Sigmoid colon (tissue), 4 donors: ENCODE measurements around the gene IL7R.

ENCODE experiments used
- CTCF ChIP-seq, 4 experiments: fragments of 450-650 bp in 3 of 4; fragments of 200-600 bp in 1 of 4; IDR thresholded peaks; one replicate each; pipeline ENCODE4 v1.5.1; 2016 to 2019; ENCODE audit warnings: antibody characterized with exemption in 4 of 4, mild to moderate bottlenecking in 3 of 4, moderate library complexity in 2 of 4
- EP300 ChIP-seq, 4 donors: sonication (generic); formaldehyde crosslinking; IDR thresholded peaks; one replicate each; pipeline ENCODE4 v1.6.1; 2017; ENCODE audit warnings: antibody characterized with exemption in 4 of 4
- POLR2A ChIP-seq, 2 donors: fragments of 450-650 bp; IDR thresholded peaks; one replicate each; pipeline ENCODE4 v1.6.1; 2016; ENCODE audit warnings: antibody characterized with exemption in 2 of 2, mild to moderate bottlenecking in 2 of 2, moderate library complexity in 2 of 2
- POLR2AphosphoS5 ChIP-seq, 4 donors: sonication (generic); formaldehyde crosslinking; IDR thresholded peaks; one replicate each; pipeline ENCODE4 v1.6.1; 2017; ENCODE audit warnings: antibody characterized with exemption in 4 of 4

GRCh38 chr5:35859101-35859661, 2.5 kb downstream of the IL7R start:
- no peak for TF ChIP-seq CTCF (IDR thresholded peaks at IDR 0.05)
- TF ChIP-seq EP300 (IDR thresholded peaks at IDR 0.05): no peak
- no peak for TF ChIP-seq POLR2A (IDR thresholded peaks at IDR 0.05)
- TF ChIP-seq POLR2AphosphoS5 (IDR thresholded peaks at IDR 0.05): no peak
